GM21360 (cell line): ENCODE data around the gene ABLIM2.

ENCODE experiments used
- ATAC-seq: cut with Tn5 transposase; IDR thresholded peaks from one replicate; pipeline ENCODE4 v1.9.1; 2021; ENCODE audit warnings: mild to moderate bottlenecking, moderate library complexity; ENCODE audit not compliant: unreplicated experiment

ABLIM2 gene

GRCh38 chr4:8088966-8089491 is 69.6 kb downstream of the ABLIM2 start:
- no peak for ATAC-seq

GRCh38 chr4:8087921-8088495 is 70.6 kb downstream of the ABLIM2 start:
- ATAC-seq: no peak

GRCh38 chr4:8086783-8087445 is 71.7 kb downstream of the ABLIM2 start:
- ATAC-seq: no peak

- no peak for ATAC-seq
These were observed 73.0 kb downstream of the ABLIM2 start for GRCh38 chr4:8085491-8086117.

- no peak for ATAC-seq
These were observed 73.7 kb downstream of the ABLIM2 start for GRCh38 chr4:8084712-8085490.

GRCh38 chr4:8084031-8084660 is 74.5 kb downstream of the ABLIM2 start:
- no peak for ATAC-seq

- no peak for ATAC-seq
These were observed 75.4 kb downstream of the ABLIM2 start for GRCh38 chr4:8083086-8083825.

GRCh38 chr4:8082517-8083055 is 76.0 kb downstream of the ABLIM2 start:
- ATAC-seq: no peak

- ATAC-seq: no peak
These were observed 76.7 kb downstream of the ABLIM2 start for GRCh38 chr4:8081621-8082516.

GRCh38 chr4:8081171-8081570 is 77.4 kb downstream of the ABLIM2 start:
- no peak for ATAC-seq

GRCh38 chr4:8080754-8081065 is 77.9 kb downstream of the ABLIM2 start:
- ATAC-seq: no peak

GRCh38 chr4:8079916-8080753 is 78.5 kb downstream of the ABLIM2 start:
- no peak for ATAC-seq

- ATAC-seq: no peak
These were observed 79.4 kb downstream of the ABLIM2 start for GRCh38 chr4:8079031-8079885.

- ATAC-seq: no peak
These were observed 80.0 kb downstream of the ABLIM2 start for GRCh38 chr4:8078610-8079015.

- no peak for ATAC-seq
These were observed 80.5 kb downstream of the ABLIM2 start for GRCh38 chr4:8078109-8078494.

GRCh38 chr4:8077181-8078108 is 81.2 kb downstream of the ABLIM2 start:
- no peak for ATAC-seq
